Kidney (tissue), 14 donors: ENCODE results near the gene PPL. TPM values are rescaled to one million over a fixed set of nuclear protein-coding genes. Genes with fewer than 3 reads are reported as not detected.
"Not testable (repeated sequence)": the region's sequence is repeated elsewhere in the genome, so short reads cannot be mapped to it uniquely, and the experiment has no call there.

ENCODE experiments used
- DNase-seq, 5 donors: peaks; one replicate each; pipeline ENCODE4 v3.0.0-alpha.2; 2013 to 2020
- FAIRE-seq: peaks from 2 replicates; lab custom pipeline; 2012; peaks lifted over from hg19 to GRCh38; lab: Jason Lieb, UNC
- H3K27ac ChIP-seq, 2 donors: one replicate each; pipeline ENCODE4 v1.7.0; 2013; ENCODE audit warnings: low read depth in 2 of 2, low read length in 2 of 2, inconsistent platforms in 1 of 2
- H3K27me3 ChIP-seq: one replicate; pipeline ENCODE4 v1.7.1; 2013; ENCODE audit warnings: low read length, inconsistent platforms; ENCODE audit not compliant: control insufficient read depth, insufficient read depth
- H3K36me3 ChIP-seq, 3 donors: one replicate each; pipeline versions ENCODE4 v1.7.0 to v1.7.1; 2013; ENCODE audit warnings: low read length in 3 of 3, control low read depth in 1 of 3, inconsistent platforms in 1 of 3; ENCODE audit not compliant: insufficient read depth in 3 of 3, control insufficient read depth in 2 of 3
- H3K4me1 ChIP-seq, 3 donors: one replicate each; pipeline versions ENCODE4 v1.7.0 to v1.7.1; 2013; ENCODE audit warnings: low read length in 3 of 3, inconsistent platforms in 1 of 3, low read depth in 1 of 3; ENCODE audit not compliant: control insufficient read depth in 2 of 3, insufficient read depth in 2 of 3
- H3K4me3 ChIP-seq, 3 donors: one replicate each; pipeline versions ENCODE4 v1.7.0 to v1.8.1; 2013; ENCODE audit warnings: low read length in 3 of 3, control low read depth in 1 of 3, inconsistent platforms in 1 of 3
- H3K9ac ChIP-seq, 3 donors: one replicate each; pipeline versions ENCODE4 v1.7.0 to v1.7.1; 2013; ENCODE audit warnings: low read length in 3 of 3, control low read depth in 1 of 3, inconsistent platforms in 1 of 3
- H3K9me3 ChIP-seq, 3 donors: one replicate each; pipeline versions ENCODE4 v1.7.0 to v1.7.1; 2013; ENCODE audit warnings: low read length in 3 of 3, control low read depth in 1 of 3, inconsistent platforms in 1 of 3; ENCODE audit not compliant: control insufficient read depth in 2 of 3, insufficient read depth in 1 of 3
- intact Hi-C: fragments of 100-400 bp; cut with DNase I; formaldehyde crosslinking; loops from one replicate; pipeline ENCODE4 v1.11.1; 2022
- polyA plus RNA-seq: library from polyadenylated mRNA; stranded (reverse); fragments of 350-450 nt; fragmentation: Illumina TruSeq; extraction: RNeasy Lipid Tissue Mini Kit (QIAGEN cat#74804); gene quantifications from one replicate; pipeline ENCODE4 v1.2.3, GENCODE V29; 2014; ENCODE audit warnings: low read depth, low replicate concordance; ENCODE audit not compliant: insufficient read depth
- total RNA-seq: library from RNA; stranded (reverse); fragmentation: NEBNext Ultra II Directional; extraction: Animal tissue kit (Norgen Biotek cat#: 25700); gene quantifications from one replicate; pipeline ENCODE4 v1.2.1, GENCODE V29; 2021
- TF ChIP-seq, protein P1 (sequence below): IDR thresholded peaks from 3 replicates; pipeline ENCODE4 v1.5.1; 2012; ENCODE audit warnings: mild to moderate bottlenecking, moderate library complexity, borderline replicate concordance; ENCODE audit not compliant: insufficient read depth; ENCODE audit errors: extremely low read depth
- donor health status: control.
- donor health status: control.
- donor health status: control.
- donor health status: control.
- donor health status: control.
- donor health status: DM: yes; HTN: yes; CAD: no.
- donor health status: Normal renal cell carcinoma (clear cell type).

Gene PPL
- total and polyA plus RNA-seq, 2 donors from 2014 or later, result 7.7 to 78.4 TPM

DNA sequence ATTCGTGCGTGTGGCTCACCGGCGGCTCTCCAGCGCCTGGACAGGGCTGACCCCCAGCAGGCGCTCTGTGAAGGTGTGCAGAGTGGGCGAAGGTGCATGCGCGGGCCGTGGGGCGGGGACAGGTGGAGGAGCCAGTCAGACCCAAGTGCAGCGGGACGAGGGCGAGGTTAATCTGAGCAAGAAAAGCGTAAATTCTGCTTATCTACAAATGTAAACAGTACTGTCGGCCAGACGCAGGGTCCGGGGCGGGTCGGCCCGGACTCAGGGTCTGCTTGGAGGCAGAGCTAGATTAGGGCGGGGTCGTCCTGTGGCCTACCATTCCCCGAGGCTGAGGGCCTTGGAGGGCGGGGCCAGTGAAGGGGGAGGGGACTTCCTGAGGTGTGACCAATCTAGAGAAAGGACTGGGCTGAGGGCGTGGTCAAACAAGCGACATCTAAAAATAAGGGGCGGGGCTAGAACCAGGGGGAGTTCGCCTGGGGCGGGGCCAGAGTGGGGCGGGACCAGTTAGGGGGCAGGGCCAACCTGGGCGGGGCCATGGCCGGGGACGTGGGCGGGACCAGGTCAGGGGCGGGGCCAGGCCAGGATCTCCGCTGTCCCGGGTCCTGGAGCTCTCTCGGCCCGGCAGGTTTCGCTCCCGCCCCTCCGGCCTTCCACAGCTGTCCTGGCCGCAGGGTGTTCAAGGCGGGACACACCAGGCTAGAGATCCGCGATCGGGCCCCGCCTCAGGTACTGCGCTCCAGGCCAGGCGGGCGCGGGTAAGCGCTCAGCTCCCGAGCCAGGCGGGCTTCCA lies 21.0 kb upstream of the PPL start, which contains the start of gene SEC14L5:
TSS of gene SEC14L5 (plus strand) at position 611 of the 790 bp plus-strand sequence. CDS start 994 bp downstream, outside the sequence.
- TF ChIP-seq, protein P1, sequence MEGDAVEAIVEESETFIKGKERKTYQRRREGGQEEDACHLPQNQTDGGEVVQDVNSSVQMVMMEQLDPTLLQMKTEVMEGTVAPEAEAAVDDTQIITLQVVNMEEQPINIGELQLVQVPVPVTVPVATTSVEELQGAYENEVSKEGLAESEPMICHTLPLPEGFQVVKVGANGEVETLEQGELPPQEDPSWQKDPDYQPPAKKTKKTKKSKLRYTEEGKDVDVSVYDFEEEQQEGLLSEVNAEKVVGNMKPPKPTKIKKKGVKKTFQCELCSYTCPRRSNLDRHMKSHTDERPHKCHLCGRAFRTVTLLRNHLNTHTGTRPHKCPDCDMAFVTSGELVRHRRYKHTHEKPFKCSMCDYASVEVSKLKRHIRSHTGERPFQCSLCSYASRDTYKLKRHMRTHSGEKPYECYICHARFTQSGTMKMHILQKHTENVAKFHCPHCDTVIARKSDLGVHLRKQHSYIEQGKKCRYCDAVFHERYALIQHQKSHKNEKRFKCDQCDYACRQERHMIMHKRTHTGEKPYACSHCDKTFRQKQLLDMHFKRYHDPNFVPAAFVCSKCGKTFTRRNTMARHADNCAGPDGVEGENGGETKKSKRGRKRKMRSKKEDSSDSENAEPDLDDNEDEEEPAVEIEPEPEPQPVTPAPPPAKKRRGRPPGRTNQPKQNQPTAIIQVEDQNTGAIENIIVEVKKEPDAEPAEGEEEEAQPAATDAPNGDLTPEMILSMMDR, result peak; percentile 1
- Histone ChIP-seq H3K36me3 (no peaks in the 10 kb centered on the region), H3K27ac (peak within 1 kb of the TSS; percentile 18 to 34), H3K27me3 (no peaks in the 10 kb centered on the region), H3K4me3 (peak within 1 kb of the TSS; percentile 48 to 66 (median 59)), H3K9ac (peak within 1 kb of the TSS in 1 of 3 donors; percentile 40), H3K4me1 (peaks cover 0 to 11% (median 8%) of the 10 kb centered on the region in 3 donors), H3K9me3 (no peaks in the 10 kb centered on the region)
- FAIRE-seq (no peak), DNase-seq (peak; percentile 98 to 100 (median 99))
- intact Hi-C loops, result no loop called here

DNA sequence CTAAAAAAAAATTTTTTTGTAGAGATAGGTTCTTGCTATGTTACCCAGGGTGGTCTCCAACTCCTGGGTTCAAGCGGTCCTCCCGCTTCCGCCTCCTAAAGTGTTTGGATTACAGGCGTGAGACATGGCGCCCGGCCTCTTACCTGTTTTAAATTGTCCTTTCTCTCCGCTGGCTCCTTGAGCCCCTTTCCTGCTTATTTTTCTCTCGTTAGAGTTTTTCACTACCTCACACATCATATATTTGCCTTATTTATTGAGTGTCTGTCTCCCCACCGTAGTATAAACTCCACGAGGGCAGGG lies 20.4 kb upstream of the PPL start:
- H3K9me3 ChIP-seq, result no peaks in the 10 kb centered on the region
- intact Hi-C loops, result no loop called here
- H3K4me1 ChIP-seq, result peaks cover 0 to 11% (median 8%) of the 10 kb centered on the region in 3 donors
- H3K36me3 ChIP-seq, result no peaks in the 10 kb centered on the region
- peak overlapping the region; percentile 18 to 34 for H3K27ac ChIP-seq
- DNase-seq (no peak), FAIRE-seq (no peak)
- no peaks in the 10 kb centered on the region for H3K27me3 ChIP-seq
- peak overlapping the region; percentile 48 to 66 (median 59) for H3K4me3 ChIP-seq
- TF ChIP-seq, protein P1, result no peak
- no peak overlapping the region for H3K9ac ChIP-seq

DNA sequence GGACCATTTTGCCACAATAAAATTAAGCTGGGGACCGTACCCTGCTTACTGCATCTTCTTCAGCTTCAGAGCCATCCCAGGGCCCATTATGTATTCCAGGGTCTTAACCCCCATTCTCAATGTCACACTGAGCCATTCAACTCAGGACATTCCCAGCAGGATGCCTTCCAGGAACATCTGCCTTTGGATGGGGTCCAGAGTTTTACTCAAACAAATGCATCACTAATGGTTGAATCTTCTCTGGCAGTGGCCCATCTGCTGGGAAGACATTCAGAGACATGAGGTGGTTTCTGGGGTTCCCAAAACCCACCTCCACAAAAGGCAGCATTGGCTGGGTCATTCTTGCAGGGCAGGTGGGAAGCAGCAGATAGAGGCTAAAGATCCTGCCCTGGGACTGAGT lies 17.8 kb upstream of the PPL start:
- H3K36me3 ChIP-seq, result no peaks in the 10 kb centered on the region
- FAIRE-seq, result no peak
- H3K4me1 ChIP-seq, result peaks cover 0 to 11% (median 8%) of the 10 kb centered on the region in 3 donors
- intact Hi-C loops, result no loop called here
- H3K9me3 ChIP-seq, result no peaks in the 10 kb centered on the region
- no peak overlapping the region for H3K4me3 ChIP-seq
- no peak overlapping the region for H3K27ac ChIP-seq
- no peaks in the 10 kb centered on the region for H3K27me3 ChIP-seq
- TF ChIP-seq, protein P1, result no peak
- DNase-seq, result no peak
- no peak overlapping the region for H3K9ac ChIP-seq

DNA sequence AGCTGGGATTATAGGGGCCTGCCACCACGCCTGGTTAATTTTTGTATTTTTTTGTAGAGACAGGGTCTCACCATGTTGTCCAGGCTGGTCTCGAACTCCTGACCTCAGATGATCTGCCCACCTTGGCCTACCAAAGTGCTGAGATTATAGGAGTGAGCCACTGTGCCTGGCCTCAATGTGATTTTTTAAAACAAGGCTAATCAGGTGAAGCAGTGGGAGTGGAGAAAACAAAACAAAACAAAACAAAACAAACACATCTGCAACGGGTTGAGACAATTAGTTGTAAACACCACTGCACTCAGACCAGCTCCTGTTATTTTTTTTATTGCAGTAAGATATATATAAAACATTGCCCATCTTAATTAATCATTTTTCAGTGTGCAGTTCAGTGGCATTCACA lies 14.6 kb upstream of the PPL start:
- FAIRE-seq, result not testable (repeated sequence)

More for the DNA sequence above, 14.6 kb upstream of the PPL start:
- H3K27ac ChIP-seq, H3K4me1 ChIP-seq, H3K9me3 ChIP-seq, intact Hi-C loops, H3K36me3 ChIP-seq, H3K4me3 ChIP-seq, H3K27me3 ChIP-seq, DNase-seq, H3K9ac ChIP-seq: not testable (repeated sequence)
